ENCODE measurements around the gene JOSD1.

- no peak for TF ChIP-seq CTCF (IDR thresholded peaks at IDR 0.05)
- no peak for TF ChIP-seq POLR2AphosphoS5 (IDR thresholded peaks at IDR 0.05; ENCODE audit: insufficient read depth in 1 of 2, low read depth in 1 of 2)
- TF ChIP-seq POLR2A (IDR thresholded peaks at IDR 0.05): no peak
Measured at GRCh38 chr22:38709306-38709705, 8.6 kb upstream of the JOSD1 start.

Data from vagina (tissue), 2 donors.